ENCODE measurements around the gene CHPF.

GRCh38 chr2:219499555-219499954 is 44.1 kb downstream of the CHPF start:
- TF ChIP-seq CTCF (IDR thresholded peaks at IDR 0.05; ENCODE audit: insufficient read depth, low read length, poor library complexity, severe bottlenecking) (no peak), EZH2phosphoT487 (conservative IDR thresholded peaks at IDR 0.05; ENCODE audit: low read length) (no peak)

All from SU-DHL-6 (cell line).